Stomach (tissue), 9 donors: ENCODE measurements around the gene SLC38A5. TPM values are rescaled to one million over a fixed set of nuclear protein-coding genes. Genes with fewer than 3 reads are reported as not detected.

Source experiments
- DNase-seq, 2 donors: peaks; one replicate each; pipeline versions ENCODE4 v3.0.0 to v3.0.0-alpha.2; 2013 to 2019
- H3K27ac ChIP-seq, 5 donors: fragments of 200-600 bp in 4 of 5; sonication (generic) in 4 of 5; one replicate each; pipeline ENCODE4 v1.5.1; 2013 to 2019; ENCODE audit warnings: mild to moderate bottlenecking in 1 of 5, moderate library complexity in 1 of 5
- H3K27me3 ChIP-seq, 3 donors: fragments of 200-600 bp; sonication (generic); one replicate each; pipeline ENCODE4 v1.5.1; 2017 to 2019; ENCODE audit warnings: mixed run types in 1 of 3
- H3K36me3 ChIP-seq, 4 donors: fragments of 200-600 bp; sonication (generic); 1 replicate in 3 of 4; 2 replicates in 1 of 4; pipeline ENCODE4 v1.5.1; 2016 to 2019
- H3K4me1 ChIP-seq, 4 donors: fragments of 200-600 bp; sonication (generic); one replicate each; pipeline ENCODE4 v1.5.1; 2016 to 2019
- H3K4me3 ChIP-seq, 4 donors: fragments of 200-600 bp; sonication (generic) in 3 of 4; one replicate each; pipeline ENCODE4 v1.5.1; 2016 to 2019; ENCODE audit warnings: mild to moderate bottlenecking in 1 of 4
- H3K9me3 ChIP-seq, 4 donors: fragments of 200-600 bp; sonication (generic); one replicate each; pipeline ENCODE4 v1.5.1; 2016 to 2019
- CTCF ChIP-seq, 7 experiments: fragments of 450-650 bp in 4 of 7; fragments of 200-600 bp in 3 of 7; sonication (generic) in 3 of 7; IDR thresholded peaks; one replicate each; pipeline ENCODE4 v1.5.1; 2016 to 2019; ENCODE audit warnings: antibody characterized with exemption in 7 of 7, control low read depth in 2 of 7, mild to moderate bottlenecking in 1 of 7
- EP300 ChIP-seq: sonication (generic); formaldehyde crosslinking; IDR thresholded peaks from one replicate; pipeline ENCODE4 v1.6.1; 2017; ENCODE audit warnings: antibody characterized with exemption
- POLR2A ChIP-seq, 4 donors: fragments of 450-650 bp; IDR thresholded peaks; one replicate each; pipeline ENCODE4 v1.6.1; 2016; ENCODE audit warnings: antibody characterized with exemption in 4 of 4, control low read depth in 2 of 4, mild to moderate bottlenecking in 1 of 4, moderate library complexity in 1 of 4
- POLR2AphosphoS5 ChIP-seq, 3 donors: sonication (generic); formaldehyde crosslinking; IDR thresholded peaks; one replicate each; pipeline ENCODE4 v1.6.1; 2016; ENCODE audit warnings: antibody characterized with exemption in 3 of 3
- WGBS, 5 donors: extraction: QIAGEN DNeasy Blood & Tissue Kit in 3 of 5; methylation state at CpG; one replicate each; pipeline versions ENCODE4 v1.1.5 to v1.1.7; 2013 to 2018; 5-methylcytosine and 5-hydroxymethylcytosine counted together
- intact Hi-C: fragments of 100-400 bp; cut with DNase I; formaldehyde crosslinking; loops from one replicate; pipeline ENCODE4 v1.15.1; 2023; ENCODE audit warnings: low total_unique reads
- polyA plus RNA-seq, 3 donors: library from polyadenylated mRNA; stranded (reverse); fragments of 200-250 nt; gene quantifications; one replicate each; pipeline ENCODE4 v1.2.3, GENCODE V29; 2013
- total RNA-seq, 5 donors: library from RNA; depleted of rRNA; stranded (reverse); fragments of >200 nt; gene quantifications; one replicate each; pipeline versions ENCODE4 v1.1.0 to v1.2.3, GENCODE V29; 2014 to 2016
- donor health status: healthy with polysubstance abuse.
- donor health status: Bipolar disorder and iron deficiency.
- donor health status: healthy.

SLC38A5 gene
- total and polyA plus RNA-seq, 8 donors, result 4.1 to 45.8 (median 19.1) TPM

GRCh38 chrX:48489296-48489695 is 19.2 kb upstream of the SLC38A5 start:
- intact Hi-C loops, result no loop called here
- H3K9me3 ChIP-seq, result peaks cover 0 to 13% (median 3%) of the 10 kb centered on the region in 4 donors
- H3K27ac ChIP-seq, result no peak overlapping the region
- no peaks in the 10 kb centered on the region for H3K4me1 ChIP-seq
- no peaks in the 10 kb centered on the region for H3K27me3 ChIP-seq
- 77 to 91% (median 88%) methylated on average over 5 to 9 of the region's 9 CpGs for WGBS, 5 donors
- no peak for DNase-seq
- H3K4me3 ChIP-seq, result no peak overlapping the region
- TF ChIP-seq POLR2A (IDR thresholded peaks at IDR 0.05), result no peak
- TF ChIP-seq POLR2AphosphoS5 (IDR thresholded peaks at IDR 0.05), result no peak
- TF ChIP-seq CTCF (IDR thresholded peaks at IDR 0.05), result no peak
- no peak for TF ChIP-seq EP300
- H3K36me3 ChIP-seq, result peaks cover 0 to 22% (median 5%) of the 10 kb centered on the region in 4 donors

- Histone ChIP-seq H3K4me1 (no peaks in the 10 kb centered on the region), H3K27ac (peak overlapping the region in 3 of 5 donors; percentile 14 to 48 (median 25)), H3K9me3 (peaks cover 0 to 13% (median 3%) of the 10 kb centered on the region in 4 donors), H3K27me3 (no peaks in the 10 kb centered on the region), H3K36me3 (peaks cover 0 to 34% (median 18%) of the 10 kb centered on the region in 4 donors), H3K4me3 (no peak overlapping the region)
- WGBS, 5 donors, result 67 to 100% (median 81%) methylated on average over 2 to 3 of the region's 3 CpGs
- DNase-seq, result no peak
- intact Hi-C loops, result no loop called here
- TF ChIP-seq CTCF (IDR thresholded peaks at IDR 0.05), result no peak
- TF ChIP-seq POLR2A (IDR thresholded peaks at IDR 0.05), result no peak
- TF ChIP-seq EP300, result no peak
- TF ChIP-seq POLR2AphosphoS5 (IDR thresholded peaks at IDR 0.05), result no peak
Observed at GRCh38 chrX:48488034-48488433, 18.0 kb upstream of the SLC38A5 start.

- 16 to 73% (median 52%) methylated on average over 4 to 10 of the region's 10 CpGs for WGBS, 5 donors
- TF ChIP-seq CTCF (IDR thresholded peaks at IDR 0.05), result no peak
- peak in 2 of 3 donors; percentile 60 to 68 for TF ChIP-seq POLR2AphosphoS5 (IDR thresholded peaks at IDR 0.05)
- TF ChIP-seq POLR2A (IDR thresholded peaks at IDR 0.05), result no peak
- no peak for TF ChIP-seq EP300
- no peaks in the 10 kb centered on the region for H3K4me1 ChIP-seq
- H3K9me3 ChIP-seq, result peaks cover 0 to 13% (median 3%) of the 10 kb centered on the region in 4 donors
- no peak overlapping the region for H3K4me3 ChIP-seq
- H3K27ac ChIP-seq, result peak overlapping the region in 3 of 5 donors; percentile 32 to 49 (median 48)
- H3K27me3 ChIP-seq, result no peaks in the 10 kb centered on the region
- intact Hi-C loops, result no loop called here
- DNase-seq, result peak; percentile 57 to 87
- H3K36me3 ChIP-seq, result peaks cover 0 to 41% (median 24%) of the 10 kb centered on the region in 4 donors
Observed at GRCh38 chrX:48487362-48487798, 17.3 kb upstream of the SLC38A5 start.

GRCh38 chrX:48482526-48482925 is 12.5 kb upstream of the SLC38A5 start:
- Histone ChIP-seq H3K27me3 (no peaks in the 10 kb centered on the region), H3K27ac (no peak overlapping the region), H3K36me3 (peaks cover 0 to 64% (median 61%) of the 10 kb centered on the region in 4 donors), H3K4me1 (peaks cover 0 to 5% (median 0%) of the 10 kb centered on the region in 4 donors), H3K9me3 (no peaks in the 10 kb centered on the region), H3K4me3 (no peak overlapping the region)
- WGBS, 5 donors, result 67 to 90% (median 80%) methylated on average over 5 to 7 of the region's 7 CpGs
- intact Hi-C loops, result no loop called here
- no peak for TF ChIP-seq CTCF (IDR thresholded peaks at IDR 0.05)
- TF ChIP-seq EP300, result no peak
- TF ChIP-seq POLR2A (IDR thresholded peaks at IDR 0.05), result no peak
- TF ChIP-seq POLR2AphosphoS5 (IDR thresholded peaks at IDR 0.05), result no peak
- DNase-seq, result no peak
